ENCODE results near the gene SPHK1.

SPHK1 gene

DNA sequence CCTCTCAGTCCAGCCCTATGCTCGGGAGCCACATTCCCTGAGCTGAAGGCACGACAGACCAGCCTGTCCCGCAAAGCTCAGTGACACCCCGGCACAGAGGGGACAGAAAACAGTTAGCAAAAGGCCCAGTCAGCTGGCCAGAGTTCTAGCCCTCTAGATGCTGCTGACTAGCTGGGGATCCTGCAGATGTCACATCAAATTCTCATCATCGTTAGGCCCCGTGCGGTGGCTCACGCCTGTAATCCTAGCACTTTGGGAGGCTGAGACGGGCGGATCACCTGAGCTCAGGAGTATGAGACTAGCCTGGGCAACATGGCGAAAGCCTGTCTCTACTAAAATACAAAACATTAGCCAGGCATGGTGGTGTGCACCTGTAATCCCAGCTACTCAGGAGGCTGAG, 51.3 kb downstream of the SPHK1 start:
- TF ChIP-seq GATA3 (IDR thresholded peaks at IDR 0.05; ENCODE audit: low read depth, low read length) = no peak
- no peak for TF ChIP-seq GATA2 (IDR thresholded peaks at IDR 0.05; ENCODE audit: low read depth, low read length)
